AG09319 (cell line): ENCODE measurements around the gene ARHGAP12.

Source experiments
- DNase-seq: peaks from one replicate; pipeline ENCODE4 v3.0.0-alpha.2; 2010; ENCODE audit warnings: low read depth; ENCODE audit errors: extremely low read depth
- CTCF ChIP-seq: IDR thresholded peaks from 2 replicates; pipeline ENCODE4 v1.5.1; 2011; ENCODE audit warnings: low read depth, mild to moderate bottlenecking, inconsistent platforms, low read length, moderate library complexity

ARHGAP12 gene

GRCh38 chr10:31875608-31876007, 53.0 kb downstream of the ARHGAP12 start:
- no peak for TF ChIP-seq CTCF

GRCh38 chr10:31873724-31874123, 54.9 kb downstream of the ARHGAP12 start:
- DNase-seq: no peak
- no peak for TF ChIP-seq CTCF

More at GRCh38 chr10:31875608-31876007, 53.0 kb downstream of the ARHGAP12 start:
- no peak for DNase-seq

GRCh38 chr10:31871266-31872065, 57.2 kb downstream of the ARHGAP12 start:
- no peak for DNase-seq
- no peak for TF ChIP-seq CTCF

- no peak for DNase-seq
- TF ChIP-seq CTCF: no peak
Observed at GRCh38 chr10:31867646-31868045, 61.0 kb downstream of the ARHGAP12 start.

GRCh38 chr10:31866118-31866670, 62.4 kb downstream of the ARHGAP12 start:
- no peak for DNase-seq
- TF ChIP-seq CTCF: no peak

GRCh38 chr10:31864834-31865518, 63.7 kb downstream of the ARHGAP12 start:
- no peak for DNase-seq
- TF ChIP-seq CTCF: no peak

- TF ChIP-seq CTCF: no peak
Observed at GRCh38 chr10:31855033-31855432, 73.6 kb downstream of the ARHGAP12 start.

More at GRCh38 chr10:31855033-31855432, 73.6 kb downstream of the ARHGAP12 start:
- no peak for DNase-seq
